Stimulated activated naive B cell treated with anti-CD40 and anti-IgM and Interleukin-4, amounts not matched to agents 10 μg/mL and 1 μg/mL and 100 μg/mL, for 72 hours (primary cell): ENCODE results near the gene SYTL5.

Experiments used
- ATAC-seq, 2 donors: fragments of 150-1000 bp; cut with Tn5 transposase; replicated peaks; 2 replicates each; pipeline ENCODE4 v1.10.0; 2021; ENCODE audit warnings: moderate library complexity in 1 of 2
- DNase-seq: peaks from one replicate; pipeline ENCODE4 v3.0.0; 2021
- H3K27ac Mint-ChIP-seq: one replicate; pipeline ENCODE4 v1.8.0; 2022; ENCODE audit warnings: mild to moderate bottlenecking, mixed read lengths
- H3K27me3 Mint-ChIP-seq, 2 donors: one replicate each; pipeline ENCODE4 v1.8.0; 2022; ENCODE audit warnings: mixed read lengths in 2 of 2
- H3K36me3 Mint-ChIP-seq, 2 donors: one replicate each; pipeline ENCODE4 v1.8.0; 2022; ENCODE audit warnings: mixed read lengths in 2 of 2, mild to moderate bottlenecking in 1 of 2
- H3K4me1 Mint-ChIP-seq, 2 donors: one replicate each; pipeline ENCODE4 v1.8.0; 2022; ENCODE audit warnings: mixed read lengths in 2 of 2, mild to moderate bottlenecking in 1 of 2
- H3K4me3 Mint-ChIP-seq, 2 donors: one replicate each; pipeline ENCODE4 v1.8.0; 2022; ENCODE audit warnings: mild to moderate bottlenecking in 2 of 2, mixed read lengths in 2 of 2, moderate library complexity in 1 of 2
- H3K9me3 Mint-ChIP-seq, 2 donors: one replicate each; pipeline ENCODE4 v1.8.0; 2022; ENCODE audit warnings: mixed read lengths in 2 of 2, mild to moderate bottlenecking in 1 of 2

SYTL5 gene

DNA sequence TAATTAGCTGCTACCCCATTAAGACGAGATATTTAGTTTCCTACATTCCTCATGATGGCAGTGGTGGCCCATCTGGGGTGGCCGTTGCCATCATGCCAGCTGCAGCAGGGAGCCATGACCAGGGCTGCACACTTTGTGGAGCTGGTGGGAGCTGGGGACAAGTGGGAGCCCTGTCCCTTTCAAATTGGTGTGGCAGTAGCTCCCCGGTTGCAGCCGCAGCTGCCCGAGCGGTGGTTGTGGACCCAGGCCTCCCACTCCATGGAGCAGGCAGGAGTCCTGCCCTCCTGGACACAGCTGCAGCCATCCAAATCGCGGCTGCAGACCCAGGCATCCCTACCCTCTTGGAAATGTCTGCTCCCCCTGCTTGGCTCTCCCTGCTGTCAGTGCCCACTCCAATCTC lies 9.3 kb upstream of the SYTL5 start:
- no peak overlapping the region for H3K4me3 Mint-ChIP-seq
- H3K27ac Mint-ChIP-seq, result no peak overlapping the region
- H3K4me1 Mint-ChIP-seq, result no peaks in the 10 kb centered on the region
- peaks cover 0 to 16% of the 10 kb centered on the region in 2 donors for H3K27me3 Mint-ChIP-seq
- DNase-seq (no peak), ATAC-seq (no peak)
- H3K36me3 Mint-ChIP-seq, result no peaks in the 10 kb centered on the region
- no peaks in the 10 kb centered on the region for H3K9me3 Mint-ChIP-seq

DNA sequence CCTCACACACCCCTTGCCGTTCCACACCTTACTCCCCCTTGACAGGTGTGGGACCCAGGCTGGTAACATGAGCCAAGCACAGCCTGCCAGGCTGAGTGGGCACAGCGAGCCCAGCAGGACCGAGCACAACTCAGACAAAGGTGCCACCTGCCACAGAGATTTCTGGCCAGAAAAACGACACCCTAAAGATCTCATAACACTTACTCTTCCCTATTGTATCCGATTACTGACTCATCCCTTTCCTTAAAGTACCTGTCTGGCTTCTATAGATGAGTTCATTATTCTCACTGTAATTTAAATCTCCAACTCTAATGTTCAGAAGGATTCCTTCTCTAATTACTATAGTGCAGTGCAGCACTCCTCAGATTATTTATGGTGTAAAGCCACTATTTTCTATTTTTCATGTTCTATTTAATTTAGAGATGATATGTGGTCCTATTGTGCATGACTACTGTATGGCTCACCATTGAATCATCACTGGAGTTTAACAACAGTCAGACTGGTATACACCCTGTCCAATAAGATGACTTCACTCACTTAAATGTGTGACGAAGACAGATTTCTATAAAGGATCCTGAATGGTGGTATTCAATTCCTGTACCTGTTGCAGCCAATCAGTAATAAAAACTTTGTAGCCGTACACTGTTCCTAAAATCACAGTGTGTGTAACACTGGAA lies 7.6 kb upstream of the SYTL5 start:
- ATAC-seq (no peak), DNase-seq (no peak)
- no peaks in the 10 kb centered on the region for H3K36me3 Mint-ChIP-seq
- no peak overlapping the region for H3K27ac Mint-ChIP-seq
- H3K9me3 Mint-ChIP-seq, result peaks cover 2 to 3% of the 10 kb centered on the region in 2 donors
- H3K4me3 Mint-ChIP-seq, result no peak overlapping the region
- peaks cover 0 to 11% of the 10 kb centered on the region in 2 donors for H3K27me3 Mint-ChIP-seq
- H3K4me1 Mint-ChIP-seq, result no peaks in the 10 kb centered on the region

DNA sequence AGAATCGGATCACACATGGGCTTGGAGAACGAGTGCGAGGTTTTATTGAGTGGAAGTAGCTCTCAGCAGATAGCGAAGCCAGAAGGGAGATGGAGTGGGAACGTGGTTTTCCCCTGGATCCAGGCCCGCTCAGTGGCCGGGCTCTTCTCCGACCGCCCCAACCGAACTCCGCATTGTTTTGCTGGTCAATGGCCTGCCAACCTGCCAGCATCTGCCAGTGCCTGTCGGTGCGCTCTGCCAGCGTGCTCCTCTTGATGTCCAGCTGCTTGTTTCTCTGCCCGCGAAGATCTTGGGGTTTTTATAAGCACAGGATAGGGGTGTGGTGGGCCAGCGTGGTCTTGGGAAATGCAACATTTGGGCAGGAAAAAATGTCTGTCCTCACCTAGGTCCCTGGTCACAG lies 5.6 kb upstream of the SYTL5 start:
- Mint-ChIP-seq H3K27ac (no peak overlapping the region), H3K27me3 (peaks cover 0 to 14% of the 10 kb centered on the region in 2 donors), H3K4me3 (no peak overlapping the region), H3K4me1 (no peaks in the 10 kb centered on the region), H3K9me3 (peaks cover 3 to 6% of the 10 kb centered on the region in 2 donors), H3K36me3 (no peaks in the 10 kb centered on the region)
- no peak for DNase-seq
- no peak for ATAC-seq

DNA sequence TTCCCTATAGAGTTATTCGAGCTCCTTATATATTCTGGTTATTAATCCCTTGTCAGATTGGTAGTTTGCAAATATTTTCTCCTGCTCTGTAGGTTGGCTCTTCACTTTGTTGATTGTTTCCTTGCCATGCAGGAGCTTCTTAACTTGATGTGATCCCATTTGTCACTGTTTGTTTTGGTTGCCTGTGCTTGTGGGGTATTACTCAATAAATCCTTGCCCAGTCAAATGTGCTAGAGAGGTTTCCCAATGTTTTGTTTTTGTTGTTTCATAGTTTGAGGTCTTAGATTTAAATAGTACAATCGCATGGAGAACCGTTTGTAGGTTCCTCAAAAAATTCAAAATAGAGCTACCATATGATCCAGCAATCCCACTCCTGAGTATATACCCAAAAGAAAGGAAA lies 2.3 kb upstream of the SYTL5 start:
- ATAC-seq (no peak), DNase-seq (no peak)
- no peak overlapping the region for H3K4me3 Mint-ChIP-seq
- H3K27me3 Mint-ChIP-seq, result peaks cover 3 to 9% of the 10 kb centered on the region in 2 donors
- no peaks in the 10 kb centered on the region for H3K36me3 Mint-ChIP-seq
- no peaks in the 10 kb centered on the region for H3K4me1 Mint-ChIP-seq
- no peak overlapping the region for H3K27ac Mint-ChIP-seq
- H3K9me3 Mint-ChIP-seq, result peaks cover 3 to 6% of the 10 kb centered on the region in 2 donors

DNA sequence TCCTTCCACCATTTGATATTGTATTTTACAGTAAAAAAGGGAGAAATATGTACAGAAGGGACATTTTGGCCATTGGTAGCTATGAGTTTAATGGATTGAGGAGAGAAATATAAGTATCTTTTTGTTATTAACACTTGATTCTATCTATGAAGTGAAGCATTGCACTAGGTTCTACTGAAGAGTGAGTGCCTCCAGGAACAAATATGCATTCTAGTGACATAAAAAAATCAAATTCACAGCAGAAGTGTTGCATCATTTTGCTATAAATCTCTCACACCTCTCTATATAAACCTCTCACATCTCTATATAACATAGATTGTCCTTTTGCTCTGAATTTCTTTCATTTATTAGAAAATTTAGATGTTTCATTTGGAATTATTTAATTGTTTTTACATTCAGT lies 425 bp downstream of the SYTL5 start:
- H3K27ac Mint-ChIP-seq, result no peak overlapping the region
- no peak overlapping the region for H3K4me3 Mint-ChIP-seq
- DNase-seq, result no peak
- no peaks in the 10 kb centered on the region for H3K4me1 Mint-ChIP-seq
- H3K36me3 Mint-ChIP-seq, result no peaks in the 10 kb centered on the region
- peaks cover 11% of the 10 kb centered on the region in 2 donors for H3K27me3 Mint-ChIP-seq
- no peak for ATAC-seq
- H3K9me3 Mint-ChIP-seq, result peaks cover 3 to 6% of the 10 kb centered on the region in 2 donors

DNA sequence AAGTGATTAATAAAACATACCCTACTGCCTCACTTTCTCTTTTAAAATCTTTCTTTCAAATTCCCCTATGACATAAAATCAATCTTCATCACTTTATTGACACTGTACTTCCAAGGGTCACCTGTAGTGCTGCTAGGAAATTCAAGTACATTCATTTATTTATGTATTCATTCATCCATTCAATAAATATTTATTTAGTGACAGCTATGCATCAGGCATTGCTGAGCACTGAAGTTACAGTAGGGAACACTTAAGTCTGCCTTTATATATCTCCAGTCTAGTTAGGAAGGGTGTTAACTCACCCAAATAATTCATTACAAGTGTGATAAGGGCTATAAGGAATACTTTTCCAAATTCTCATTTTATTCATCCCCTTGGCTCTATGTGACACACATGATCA lies 2.3 kb downstream of the SYTL5 start:
- DNase-seq (no peak), ATAC-seq (no peak)
- peaks cover 13 to 14% of the 10 kb centered on the region in 2 donors for H3K27me3 Mint-ChIP-seq
- H3K4me3 Mint-ChIP-seq, result no peak overlapping the region
- no peaks in the 10 kb centered on the region for H3K36me3 Mint-ChIP-seq
- H3K4me1 Mint-ChIP-seq, result no peaks in the 10 kb centered on the region
- no peak overlapping the region for H3K27ac Mint-ChIP-seq
- H3K9me3 Mint-ChIP-seq, result peaks cover 0 to 4% of the 10 kb centered on the region in 2 donors

DNA sequence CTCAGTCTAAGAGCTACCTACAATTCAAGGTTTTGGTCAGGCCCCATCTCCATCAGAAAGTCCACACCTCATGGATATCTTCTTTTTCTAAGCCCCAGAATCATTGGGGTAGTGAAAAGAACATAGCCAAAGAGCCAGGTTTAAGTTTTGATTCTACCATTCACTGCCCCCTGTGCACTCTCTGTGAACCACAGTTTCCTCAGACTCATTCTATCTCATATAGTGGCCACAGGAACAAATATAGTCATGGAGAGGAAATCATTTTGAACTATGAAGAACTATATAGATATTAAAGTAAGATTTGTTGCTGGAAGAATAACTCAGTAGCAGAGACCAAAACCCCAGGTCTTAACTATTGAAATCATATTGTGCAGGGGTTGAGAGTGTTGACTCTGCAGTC lies 3.3 kb downstream of the SYTL5 start:
- no peak for DNase-seq
- no peak overlapping the region for H3K4me3 Mint-ChIP-seq
- H3K27me3 Mint-ChIP-seq, result peaks cover 13 to 18% of the 10 kb centered on the region in 2 donors
- no peak overlapping the region for H3K27ac Mint-ChIP-seq
- no peaks in the 10 kb centered on the region for H3K36me3 Mint-ChIP-seq
- no peaks in the 10 kb centered on the region for H3K9me3 Mint-ChIP-seq
- no peak for ATAC-seq
- H3K4me1 Mint-ChIP-seq, result no peaks in the 10 kb centered on the region

DNA sequence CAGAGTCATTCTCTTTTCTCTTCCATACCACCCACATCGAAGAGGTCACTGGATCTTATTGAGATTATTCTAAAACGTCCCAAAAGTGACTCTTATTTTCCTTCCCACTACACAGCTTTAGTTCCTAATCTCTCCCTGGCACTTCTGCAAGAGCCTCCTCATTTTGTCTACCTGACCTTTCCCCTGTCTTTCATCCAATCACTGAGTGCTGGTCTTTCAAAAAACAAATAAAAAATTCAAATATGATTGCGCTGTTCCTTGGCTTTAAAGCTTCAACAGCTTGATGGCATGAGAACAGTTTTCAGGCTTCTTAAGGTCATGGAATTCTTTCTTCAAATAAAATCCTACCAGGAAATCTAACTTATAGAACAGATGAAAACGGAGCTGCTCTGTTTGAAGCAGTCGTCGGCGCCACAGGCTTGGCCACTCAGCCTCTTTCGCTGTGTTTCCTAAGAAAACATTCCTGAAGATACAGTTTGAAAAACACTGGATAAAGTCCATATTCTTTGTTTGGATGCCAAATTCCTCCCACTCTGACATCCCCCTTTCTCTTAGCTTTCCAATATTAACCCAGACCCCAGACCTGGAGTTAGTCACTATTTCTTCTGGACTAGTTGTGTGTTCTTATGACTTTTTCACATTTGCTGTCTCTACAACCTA lies 12.5 kb downstream of the SYTL5 start:
- DNase-seq, result no peak
- ATAC-seq, result no peak
- H3K4me1 Mint-ChIP-seq, result no peaks in the 10 kb centered on the region
- peaks cover under 1 to 2% of the 10 kb centered on the region in 2 donors for H3K27me3 Mint-ChIP-seq
- H3K36me3 Mint-ChIP-seq, result no peaks in the 10 kb centered on the region
- H3K27ac Mint-ChIP-seq, result no peak overlapping the region
- no peaks in the 10 kb centered on the region for H3K9me3 Mint-ChIP-seq
- no peak overlapping the region for H3K4me3 Mint-ChIP-seq

DNA sequence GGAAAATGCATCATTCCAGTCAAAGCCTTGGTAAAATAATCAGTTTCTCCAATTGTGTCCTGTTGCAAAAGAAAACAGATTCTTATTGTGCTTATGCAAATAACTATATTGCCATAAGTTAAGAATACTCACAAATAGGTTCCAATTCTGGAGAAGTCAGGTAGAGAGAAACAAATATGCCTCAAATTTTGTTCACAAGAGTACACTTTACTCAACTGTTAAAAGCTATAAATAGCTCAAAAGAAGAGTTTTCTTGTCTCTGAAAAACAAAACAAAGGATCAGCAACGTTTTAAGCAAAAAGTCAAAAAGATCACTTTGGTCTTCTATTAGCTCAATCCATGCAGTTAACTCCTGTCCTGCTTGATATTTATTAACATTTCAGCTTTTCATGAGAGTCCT lies 21.9 kb downstream of the SYTL5 start:
- Mint-ChIP-seq H3K27ac (no peak overlapping the region), H3K27me3 (peaks cover 5 to 12% of the 10 kb centered on the region in 2 donors), H3K4me3 (no peak overlapping the region), H3K36me3 (no peaks in the 10 kb centered on the region), H3K4me1 (no peaks in the 10 kb centered on the region), H3K9me3 (peaks cover 0 to 3% of the 10 kb centered on the region in 2 donors)
- no peak for DNase-seq
- ATAC-seq, result no peak

DNA sequence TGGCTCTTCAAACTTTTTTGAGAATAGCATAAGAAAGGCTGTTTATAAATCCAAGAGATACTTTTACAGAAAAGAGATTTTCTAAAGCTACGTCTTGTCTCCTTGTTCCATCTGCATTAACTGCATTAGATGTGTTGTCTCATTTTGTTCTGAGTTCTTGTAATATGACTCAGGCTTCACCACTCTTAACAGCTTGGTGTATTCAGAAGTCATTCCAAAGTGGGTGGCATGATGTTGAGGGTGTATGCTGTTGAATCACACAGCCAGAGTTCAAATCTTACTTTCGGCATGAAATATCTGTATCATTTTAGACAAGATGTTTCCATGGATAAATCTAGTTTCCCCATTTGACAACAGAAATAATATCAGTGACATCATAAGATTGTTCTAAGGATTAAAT lies 30.1 kb downstream of the SYTL5 start:
- H3K27ac Mint-ChIP-seq, result no peak overlapping the region
- no peaks in the 10 kb centered on the region for H3K36me3 Mint-ChIP-seq
- peaks cover 0 to 3% of the 10 kb centered on the region in 2 donors for H3K9me3 Mint-ChIP-seq
- peaks cover 0 to 15% of the 10 kb centered on the region in 2 donors for H3K27me3 Mint-ChIP-seq
- no peak overlapping the region for H3K4me3 Mint-ChIP-seq
- no peaks in the 10 kb centered on the region for H3K4me1 Mint-ChIP-seq
- no peak for ATAC-seq
- DNase-seq, result no peak

DNA sequence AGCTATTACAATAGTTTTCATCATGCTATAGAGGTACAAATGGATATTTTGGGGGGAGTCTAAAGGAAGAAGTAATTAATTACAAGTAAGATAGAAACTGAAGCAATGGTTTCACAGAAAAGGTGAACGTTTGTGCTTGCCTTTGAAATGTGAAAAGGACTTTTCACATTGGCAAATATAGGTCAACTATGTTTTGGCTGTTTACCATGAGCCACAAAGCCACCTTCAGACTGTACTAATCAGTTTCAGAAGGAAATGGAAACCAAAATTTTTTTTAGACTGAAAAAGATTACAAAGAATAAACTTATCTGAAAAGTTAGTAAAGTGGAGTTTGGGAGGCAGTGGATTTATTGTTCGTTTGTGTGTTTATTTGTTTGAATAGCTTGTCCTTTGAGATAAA lies 32.1 kb downstream of the SYTL5 start:
- peaks cover 0 to 3% of the 10 kb centered on the region in 2 donors for H3K9me3 Mint-ChIP-seq
- no peak overlapping the region for H3K4me3 Mint-ChIP-seq
- H3K36me3 Mint-ChIP-seq, result no peaks in the 10 kb centered on the region
- DNase-seq (no peak), ATAC-seq (no peak)
- H3K27me3 Mint-ChIP-seq, result peaks cover 0 to 17% of the 10 kb centered on the region in 2 donors
- no peaks in the 10 kb centered on the region for H3K4me1 Mint-ChIP-seq
- no peak overlapping the region for H3K27ac Mint-ChIP-seq

DNA sequence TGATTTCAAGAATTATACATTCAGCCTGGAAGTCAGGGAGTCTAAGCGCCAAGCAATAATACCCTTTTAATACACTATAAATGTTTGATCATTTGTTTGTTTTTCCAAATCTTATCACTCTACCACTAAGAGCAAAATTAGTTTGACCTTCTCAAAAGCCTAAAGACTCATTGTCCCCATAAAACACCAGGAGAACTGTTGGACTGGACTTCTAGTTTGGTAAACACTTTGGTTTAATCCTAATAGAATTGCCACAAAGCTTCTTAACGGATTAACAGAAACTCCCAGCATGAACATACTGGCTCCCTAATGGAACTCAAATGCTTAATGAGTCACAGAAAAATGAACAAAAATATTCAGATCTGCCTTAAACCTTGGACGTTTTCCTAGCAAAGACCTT lies 34.9 kb downstream of the SYTL5 start:
- ATAC-seq, result no peak
- H3K27ac Mint-ChIP-seq, result no peak overlapping the region
- DNase-seq, result no peak
- H3K4me3 Mint-ChIP-seq, result no peak overlapping the region
- no peaks in the 10 kb centered on the region for H3K36me3 Mint-ChIP-seq
- H3K9me3 Mint-ChIP-seq, result peaks cover 0 to 3% of the 10 kb centered on the region in 2 donors
- H3K27me3 Mint-ChIP-seq, result peaks cover 0 to 17% of the 10 kb centered on the region in 2 donors
- H3K4me1 Mint-ChIP-seq, result no peaks in the 10 kb centered on the region

DNA sequence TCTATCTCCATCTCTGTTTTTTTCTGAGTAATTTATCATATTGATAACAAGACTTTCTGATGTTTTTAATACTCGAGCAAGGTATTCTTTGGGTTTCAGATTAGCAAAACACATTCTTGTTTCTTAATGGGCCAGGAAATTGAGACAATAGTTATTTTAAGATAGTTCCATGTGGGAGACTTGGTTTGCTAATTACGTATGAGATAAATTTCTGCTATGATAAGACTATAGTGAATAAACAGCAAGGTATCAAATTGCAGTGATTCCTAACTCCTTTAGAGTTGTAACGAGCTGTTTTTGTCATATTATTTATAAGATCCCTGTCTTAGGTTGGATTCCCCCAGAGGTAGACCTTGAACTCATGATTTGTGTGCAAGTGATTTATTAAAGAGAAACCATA lies 38.3 kb downstream of the SYTL5 start:
- ATAC-seq (no peak), DNase-seq (no peak)
- no peak overlapping the region for H3K4me3 Mint-ChIP-seq
- H3K27ac Mint-ChIP-seq, result no peak overlapping the region
- peaks cover 0 to 14% of the 10 kb centered on the region in 2 donors for H3K27me3 Mint-ChIP-seq
- H3K9me3 Mint-ChIP-seq, result peaks cover 0 to 7% of the 10 kb centered on the region in 2 donors
- no peaks in the 10 kb centered on the region for H3K36me3 Mint-ChIP-seq
- no peaks in the 10 kb centered on the region for H3K4me1 Mint-ChIP-seq

DNA sequence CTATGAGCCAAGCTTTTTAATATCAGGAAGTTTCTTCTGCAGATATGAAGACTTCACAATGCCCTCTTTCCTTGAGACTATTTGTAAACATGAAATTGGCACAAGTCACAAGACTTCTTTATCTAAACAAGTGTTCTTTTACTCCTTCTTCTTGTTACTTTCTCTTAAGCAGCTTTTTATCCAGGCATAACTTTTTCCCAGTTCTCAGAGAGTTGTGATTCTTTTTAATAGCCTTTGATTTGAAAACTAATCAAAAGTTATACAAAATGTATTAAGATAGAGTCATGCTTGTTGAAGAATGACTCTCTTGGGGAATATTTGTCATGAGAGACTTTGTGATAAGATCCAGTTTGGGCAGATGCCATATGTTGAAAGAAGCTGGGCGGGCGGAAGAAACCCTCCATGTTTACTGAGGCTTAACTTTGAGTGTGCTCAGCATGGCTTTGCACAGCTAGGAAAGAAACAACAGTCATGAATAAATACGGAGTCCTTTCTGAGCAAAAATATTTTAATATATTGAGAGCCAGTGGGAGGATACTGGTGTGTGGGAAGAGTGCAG lies 39.3 kb downstream of the SYTL5 start:
- ATAC-seq, result no peak
- Mint-ChIP-seq H3K4me3 (no peak overlapping the region), H3K27me3 (peaks cover 0 to 10% of the 10 kb centered on the region in 2 donors), H3K9me3 (peaks cover 0 to 4% of the 10 kb centered on the region in 2 donors), H3K4me1 (no peaks in the 10 kb centered on the region), H3K27ac (no peak overlapping the region), H3K36me3 (no peaks in the 10 kb centered on the region)
- DNase-seq, result no peak

DNA sequence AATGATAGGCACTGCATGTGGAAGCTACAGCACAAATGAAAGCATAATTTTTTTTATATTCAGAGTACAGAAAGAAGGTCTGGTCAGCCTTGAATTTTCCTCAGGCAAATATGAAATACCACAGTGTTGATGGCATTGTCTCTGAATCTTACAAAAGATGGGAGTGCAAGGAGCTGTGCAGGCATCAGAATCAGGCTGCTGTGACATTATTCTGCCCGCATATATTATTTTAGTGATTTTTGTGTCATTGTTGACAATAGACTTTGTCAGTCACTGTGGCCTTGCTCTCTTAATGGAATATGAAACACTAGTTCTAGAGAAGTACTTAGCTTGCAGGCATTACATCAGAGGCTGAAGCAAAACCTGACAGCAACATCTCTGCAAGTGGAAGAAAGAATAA lies 42.5 kb downstream of the SYTL5 start:
- peaks cover 0 to 5% of the 10 kb centered on the region in 2 donors for H3K27me3 Mint-ChIP-seq
- H3K36me3 Mint-ChIP-seq, result no peaks in the 10 kb centered on the region
- H3K27ac Mint-ChIP-seq, result no peak overlapping the region
- DNase-seq, result no peak
- peaks cover 0 to 4% of the 10 kb centered on the region in 2 donors for H3K9me3 Mint-ChIP-seq
- no peak overlapping the region for H3K4me3 Mint-ChIP-seq
- no peak for ATAC-seq
- no peaks in the 10 kb centered on the region for H3K4me1 Mint-ChIP-seq
